Liver (tissue), 9 donors: ENCODE results near the gene STARD3. TPM values are rescaled to one million over a fixed set of nuclear protein-coding genes. Genes with fewer than 3 reads are reported as not detected.

Experiments
- DNase-seq: peaks from one replicate; pipeline ENCODE4 v3.0.0-alpha.2; 2017; ENCODE audit warnings: low spot score
- H3K27ac ChIP-seq, 2 donors: one replicate each; pipeline ENCODE4 v1.7.0; 2013; ENCODE audit warnings: inconsistent platforms in 2 of 2, low read length in 2 of 2, control low read depth in 1 of 2, low read depth in 1 of 2, mild to moderate bottlenecking in 1 of 2
- H3K27me3 ChIP-seq, 4 donors: one replicate each; pipeline versions ENCODE4 v1.6.1 to v1.7.0; 2013; ENCODE audit warnings: low read length in 3 of 4, inconsistent platforms in 1 of 4, mild to moderate bottlenecking in 1 of 4, moderate library complexity in 1 of 4; ENCODE audit not compliant: control insufficient read depth in 4 of 4, insufficient read depth in 4 of 4
- H3K36me3 ChIP-seq, 4 donors: one replicate each; pipeline versions ENCODE4 v1.6.1 to v1.7.0; 2013; ENCODE audit warnings: low read length in 3 of 4, mild to moderate bottlenecking in 3 of 4, low read depth in 1 of 4, moderate library complexity in 1 of 4; ENCODE audit not compliant: control insufficient read depth in 4 of 4, insufficient read depth in 3 of 4
- H3K4me1 ChIP-seq, 4 donors: one replicate each; pipeline versions ENCODE4 v1.6.1 to v1.7.0; 2013; ENCODE audit warnings: low read length in 3 of 4, mild to moderate bottlenecking in 3 of 4, moderate library complexity in 1 of 4; ENCODE audit not compliant: control insufficient read depth in 4 of 4, insufficient read depth in 4 of 4
- H3K4me3 ChIP-seq, 3 donors: one replicate each; pipeline versions ENCODE4 v1.6.1 to v1.7.0; 2013; ENCODE audit warnings: low read length in 3 of 3, control low read depth in 1 of 3, low read depth in 1 of 3, mild to moderate bottlenecking in 1 of 3
- H3K9ac ChIP-seq, 2 donors: one replicate each; pipeline ENCODE4 v1.7.0; 2013; ENCODE audit warnings: low read length in 2 of 2, mild to moderate bottlenecking in 2 of 2, moderate library complexity in 2 of 2, control low read depth in 1 of 2, low read depth in 1 of 2
- H3K9me3 ChIP-seq, 4 donors: one replicate each; pipeline versions ENCODE4 v1.6.1 to v1.7.0; 2013; ENCODE audit warnings: low read length in 3 of 4; ENCODE audit not compliant: control insufficient read depth in 4 of 4
- ATF3 ChIP-seq: IDR thresholded peaks from 2 replicates; pipeline ENCODE4 v1.6.1; 2016; ENCODE audit warnings: antibody characterized with exemption
- CTCF ChIP-seq: fragments of 150-350 bp; IDR thresholded peaks from 2 replicates; pipeline ENCODE4 v1.5.1; 2017; ENCODE audit warnings: improper control_type of control experiment, low read depth, low read length; ENCODE audit not compliant: missing input control
- EGR1 ChIP-seq, 2 donors: IDR thresholded peaks; 2 replicates each; pipeline ENCODE4 v1.6.1; 2016 to 2018; ENCODE audit warnings: antibody characterized with exemption in 2 of 2, low read depth in 2 of 2
- FOXA1 ChIP-seq: IDR thresholded peaks from 2 replicates; pipeline ENCODE4 v1.6.1; 2016; ENCODE audit warnings: antibody characterized with exemption
- FOXA2 ChIP-seq: IDR thresholded peaks from 2 replicates; pipeline ENCODE4 v1.6.1; 2016; ENCODE audit warnings: antibody characterized with exemption
- GABPA ChIP-seq, 2 donors: IDR thresholded peaks in 1 of 2; conservative IDR thresholded peaks in 1 of 2; 2 replicates each; pipeline ENCODE4 v1.6.1; 2016; ENCODE audit warnings: antibody characterized with exemption in 2 of 2, mild to moderate bottlenecking in 1 of 2, moderate library complexity in 1 of 2
- HNF4A ChIP-seq, 2 donors: conservative IDR thresholded peaks; 2 replicates each; pipeline ENCODE4 v1.6.1; 2016; ENCODE audit warnings: antibody characterized with exemption in 2 of 2, mild to moderate bottlenecking in 2 of 2
- HNF4G ChIP-seq: IDR thresholded peaks from 2 replicates; pipeline ENCODE4 v1.6.1; 2016; ENCODE audit warnings: antibody characterized with exemption
- JUND ChIP-seq, 2 donors: IDR thresholded peaks; 2 replicates each; pipeline ENCODE4 v1.6.1; 2016; ENCODE audit warnings: antibody characterized with exemption in 2 of 2
- NR2F2 ChIP-seq: IDR thresholded peaks from 2 replicates; pipeline ENCODE4 v1.6.1; 2016; ENCODE audit warnings: antibody characterized with exemption
- RAD21 ChIP-seq, 2 donors: IDR thresholded peaks; 2 replicates each; pipeline ENCODE4 v1.6.1; 2016; ENCODE audit warnings: antibody characterized with exemption in 2 of 2, mild to moderate bottlenecking in 2 of 2
- REST ChIP-seq: IDR thresholded peaks from 2 replicates; pipeline ENCODE4 v1.6.1; 2016; ENCODE audit warnings: antibody characterized with exemption, mild to moderate bottlenecking
- RXRA ChIP-seq, 2 donors: IDR thresholded peaks; 2 replicates each; pipeline ENCODE4 v1.6.1; 2017 to 2018; ENCODE audit warnings: antibody characterized with exemption in 2 of 2, mild to moderate bottlenecking in 1 of 2
- SP1 ChIP-seq: IDR thresholded peaks from 2 replicates; pipeline ENCODE4 v1.6.1; 2018; ENCODE audit warnings: antibody characterized with exemption, mild to moderate bottlenecking
- TAF1 ChIP-seq: conservative IDR thresholded peaks from 2 replicates; pipeline ENCODE4 v1.6.1; 2016; ENCODE audit warnings: antibody characterized with exemption, mild to moderate bottlenecking
- ZBTB33 ChIP-seq: IDR thresholded peaks from 2 replicates; pipeline ENCODE4 v1.6.1; 2016; ENCODE audit warnings: antibody characterized with exemption
- WGBS: extraction: QIAGEN DNeasy Blood & Tissue Kit; methylation state at CpG from one replicate; pipeline ENCODE4 v1.1.7; 2013; 5-methylcytosine and 5-hydroxymethylcytosine counted together
- polyA plus RNA-seq, 2 donors: library from polyadenylated mRNA; stranded (reverse) in 1 of 2; unstranded in 1 of 2; fragments of 200-250 nt in 1 of 2; fragments of >200 nt in 1 of 2; fragmentation: Nextera tagmentation in 1 of 2; extraction: Ambion mirVana in 1 of 2; gene quantifications; one replicate each; pipeline versions ENCODE4 v1.2.1 to v1.2.3, GENCODE V29; 2013 to 2015
- total RNA-seq, 2 donors: library from RNA; depleted of rRNA; stranded (reverse); fragments of >200 nt; gene quantifications; one replicate each; pipeline ENCODE4 v1.2.3, GENCODE V29; 2014
- donor health status: healthy.
- donor health status: healthy.
- donor health status: healthy.
- donor health status: healthy.
- donor health status: healthy.

The STARD3 gene
- total and polyA plus RNA-seq, 4 donors = 15.0 to 34.0 (median 23.2) TPM

- no peak overlapping the region for H3K27ac ChIP-seq
- no peak for TF ChIP-seq ATF3
- TF ChIP-seq HNF4G = no peak
- no peak for TF ChIP-seq RXRA (IDR thresholded peaks at IDR 0.05)
- TF ChIP-seq TAF1 = no peak
- no peak for TF ChIP-seq HNF4A (conservative IDR thresholded peaks at IDR 0.05)
- no peak for TF ChIP-seq FOXA2
- TF ChIP-seq ZBTB33 = no peak
- TF ChIP-seq FOXA1 = no peak
- TF ChIP-seq REST = no peak
- no peak for TF ChIP-seq GABPA (IDR thresholded peaks at IDR 0.05 in 1 of 2, conservative IDR thresholded peaks at IDR 0.05 in 1 of 2)
- TF ChIP-seq CTCF = no peak
- TF ChIP-seq JUND (IDR thresholded peaks at IDR 0.05) = no peak
- TF ChIP-seq SP1 = no peak
- no peak for TF ChIP-seq RAD21 (IDR thresholded peaks at IDR 0.05)
- no peak for TF ChIP-seq EGR1 (IDR thresholded peaks at IDR 0.05; ENCODE audit: low read depth in 2 of 2)
- no peak for TF ChIP-seq NR2F2
- H3K27me3 ChIP-seq = peaks cover 0 to 2% (median 0%) of the 10 kb centered on the region in 4 donors
- DNase-seq = no peak
- H3K4me1 ChIP-seq = peaks cover 0 to 16% (median 8%) of the 10 kb centered on the region in 4 donors
- H3K9me3 ChIP-seq = no peaks in the 10 kb centered on the region
- H3K9ac ChIP-seq = no peak overlapping the region
- 4% methylated on average over 79 of the region's 79 CpGs for WGBS
- peak overlapping the region in 1 of 3 donors; percentile 72 for H3K4me3 ChIP-seq
- no peaks in the 10 kb centered on the region for H3K36me3 ChIP-seq
These were observed 19.3 kb upstream of the STARD3 start for GRCh38 chr17:39617446-39618245.
